Measurements from ENCODE around the gene SGSM1. TPM values are rescaled to one million over a fixed set of nuclear protein-coding genes. Genes with fewer than 3 reads are reported as not detected.

The SGSM1 gene, protein sequence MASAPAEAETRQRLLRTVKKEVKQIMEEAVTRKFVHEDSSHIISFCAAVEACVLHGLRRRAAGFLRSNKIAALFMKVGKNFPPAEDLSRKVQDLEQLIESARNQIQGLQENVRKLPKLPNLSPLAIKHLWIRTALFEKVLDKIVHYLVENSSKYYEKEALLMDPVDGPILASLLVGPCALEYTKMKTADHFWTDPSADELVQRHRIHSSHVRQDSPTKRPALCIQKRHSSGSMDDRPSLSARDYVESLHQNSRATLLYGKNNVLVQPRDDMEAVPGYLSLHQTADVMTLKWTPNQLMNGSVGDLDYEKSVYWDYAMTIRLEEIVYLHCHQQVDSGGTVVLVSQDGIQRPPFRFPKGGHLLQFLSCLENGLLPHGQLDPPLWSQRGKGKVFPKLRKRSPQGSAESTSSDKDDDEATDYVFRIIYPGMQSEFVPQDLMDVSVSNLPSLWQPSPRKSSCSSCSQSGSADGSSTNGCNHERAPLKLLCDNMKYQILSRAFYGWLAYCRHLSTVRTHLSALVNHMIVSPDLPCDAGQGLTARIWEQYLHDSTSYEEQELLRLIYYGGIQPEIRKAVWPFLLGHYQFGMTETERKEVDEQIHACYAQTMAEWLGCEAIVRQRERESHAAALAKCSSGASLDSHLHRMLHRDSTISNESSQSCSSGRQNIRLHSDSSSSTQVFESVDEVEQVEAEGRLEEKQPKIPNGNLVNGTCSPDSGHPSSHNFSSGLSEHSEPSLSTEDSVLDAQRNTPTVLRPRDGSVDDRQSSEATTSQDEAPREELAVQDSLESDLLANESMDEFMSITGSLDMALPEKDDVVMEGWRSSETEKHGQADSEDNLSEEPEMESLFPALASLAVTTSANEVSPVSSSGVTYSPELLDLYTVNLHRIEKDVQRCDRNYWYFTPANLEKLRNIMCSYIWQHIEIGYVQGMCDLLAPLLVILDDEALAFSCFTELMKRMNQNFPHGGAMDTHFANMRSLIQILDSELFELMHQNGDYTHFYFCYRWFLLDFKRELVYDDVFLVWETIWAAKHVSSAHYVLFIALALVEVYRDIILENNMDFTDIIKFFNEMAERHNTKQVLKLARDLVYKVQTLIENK
- 7.5 TPM for total RNA-seq
- long read RNA-seq, full-length matches to known transcripts: 6 of 10 reads
- long read RNA-seq, partial matches to known transcripts: 4 of 10 reads
- long read RNA-seq, other reads (novel, unspliced or antisense): 0 of 10 reads

DNA sequence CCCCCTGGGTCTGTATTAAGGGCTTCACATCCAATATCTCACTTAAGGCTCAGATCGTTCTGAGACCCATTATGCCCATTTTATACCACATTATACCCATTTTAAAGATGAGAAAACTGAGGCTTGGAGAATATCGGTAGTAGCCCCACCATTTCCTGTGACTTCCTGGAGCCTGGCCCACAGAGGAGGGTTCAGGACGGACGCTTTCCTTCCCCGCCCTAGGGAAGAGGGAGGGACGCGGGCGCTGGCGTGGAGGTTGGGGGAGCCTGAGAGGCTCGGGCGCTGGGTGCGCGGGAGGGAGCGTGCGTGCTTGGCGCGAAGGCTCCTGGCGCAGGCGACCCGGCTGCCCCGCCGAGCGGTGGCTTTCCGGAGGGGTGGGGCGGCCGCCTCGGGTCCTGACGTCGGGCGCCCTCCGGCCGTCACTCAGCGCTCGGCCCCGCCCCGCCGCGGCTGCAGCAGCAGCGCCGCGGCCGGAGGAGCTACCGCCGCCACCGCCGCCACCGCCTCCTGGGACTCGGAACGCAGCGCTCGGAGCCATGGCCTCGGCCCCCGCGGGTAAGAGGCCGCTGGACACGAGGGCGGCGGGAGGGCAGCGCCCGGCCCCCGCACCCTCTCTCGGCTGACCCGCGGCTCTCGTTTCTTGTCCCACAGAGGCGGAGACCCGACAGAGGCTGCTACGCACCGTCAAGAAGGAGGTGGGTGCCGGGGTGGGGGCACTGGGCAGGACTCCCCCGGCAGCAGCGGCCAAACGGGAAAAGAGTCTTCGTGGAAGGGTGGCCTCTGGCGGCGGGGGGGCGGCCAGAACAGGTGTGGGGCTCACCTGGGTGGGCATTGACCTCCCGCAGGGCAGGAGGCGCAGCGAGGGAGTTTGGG, at the start of gene SGSM1:
Gene SGSM1 (plus strand): TSS at position 422 of the 873 bp plus-strand sequence. CDS start 115 bp downstream, at position 537.
- ATAC-seq (peak; percentile 89), DNase-seq (ENCODE audit: missing footprints) (peak; percentile 89)
- intact Hi-C loops (cut with DNase I): no loop called here

DNA sequence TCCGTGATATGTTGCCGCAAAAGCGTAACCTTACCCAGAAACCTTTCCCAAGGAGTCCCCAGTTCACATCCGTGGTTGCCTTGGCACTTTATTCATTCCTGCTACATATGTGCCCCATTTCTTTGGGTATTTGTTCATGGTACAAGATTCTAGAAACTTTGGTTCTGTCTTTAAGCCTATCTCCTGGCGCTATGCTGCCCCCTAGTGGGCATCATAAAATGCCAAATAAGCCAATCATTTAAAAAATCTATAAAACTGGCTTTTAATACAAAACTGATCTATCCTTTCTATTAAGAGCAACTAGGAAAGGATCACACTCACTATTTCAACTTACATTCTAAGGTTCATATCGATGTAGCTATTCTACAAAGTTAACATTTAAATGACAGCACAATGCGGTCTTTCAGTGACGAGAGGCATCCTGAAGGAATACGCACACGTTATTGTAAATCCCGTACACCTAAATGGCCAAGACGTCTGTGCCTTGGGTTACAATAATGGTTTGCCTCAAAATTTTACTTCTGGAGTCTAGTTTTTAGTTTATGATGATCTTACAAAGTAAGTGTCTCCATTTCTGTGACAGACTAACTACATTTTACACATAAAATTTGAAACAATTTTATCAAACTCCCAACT, 47.7 kb upstream of the SGSM1 start:
- no peak for DNase-seq (ENCODE audit: missing footprints)
- intact Hi-C loops (cut with DNase I): no loop called here
- no peak for ATAC-seq

DNA sequence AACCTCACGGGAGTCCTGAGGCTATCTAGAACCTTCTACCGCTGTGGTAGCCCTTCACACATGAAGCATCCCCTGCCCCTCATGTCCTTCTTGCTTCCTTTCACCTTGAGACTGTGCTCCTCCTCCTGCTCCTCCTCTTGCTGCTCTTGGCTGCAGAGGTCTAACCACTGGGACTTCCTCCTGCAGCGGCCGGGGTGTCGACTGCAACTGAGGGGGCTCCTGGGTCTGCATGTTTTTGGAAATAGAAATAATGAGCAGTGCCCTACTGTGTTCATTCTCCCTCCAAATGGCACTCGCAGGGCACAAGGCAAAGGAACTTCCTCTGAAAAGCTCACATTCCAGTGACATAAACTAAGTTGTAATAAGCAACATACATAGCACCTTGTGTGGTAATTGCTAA, 46.2 kb upstream of the SGSM1 start:
- intact Hi-C loops (cut with DNase I): no loop called here
- ATAC-seq: no peak
- no peak for DNase-seq (ENCODE audit: missing footprints)

DNA sequence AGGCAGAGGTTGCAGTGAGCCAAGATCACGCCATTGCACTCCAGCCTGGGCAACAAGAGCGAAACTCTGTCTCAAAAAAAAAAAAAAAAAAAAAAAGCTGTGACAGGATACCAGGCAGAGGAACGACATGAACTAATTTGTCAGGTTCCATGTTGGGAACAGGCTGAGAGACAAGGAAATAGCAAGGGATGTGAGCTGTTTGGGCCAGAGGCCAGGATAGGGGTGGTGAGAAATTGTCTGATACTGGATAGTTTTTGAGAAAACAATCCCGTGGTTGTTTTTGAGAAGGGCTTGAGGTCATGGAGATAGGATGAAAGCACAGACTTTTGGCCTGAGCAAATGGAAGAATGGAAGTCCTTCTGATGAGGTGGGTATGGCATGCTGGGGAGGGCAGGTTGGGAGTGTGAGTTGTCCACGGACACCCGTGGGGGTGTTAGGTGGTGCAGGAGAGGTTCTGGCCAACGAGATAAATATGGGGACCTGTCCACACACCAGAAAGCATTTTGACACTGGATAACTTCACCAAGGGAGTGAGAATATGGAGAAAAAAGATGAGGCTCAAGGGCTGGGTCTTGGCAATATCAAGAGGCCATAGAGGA, 45.2 kb upstream of the SGSM1 start:
- intact Hi-C loops (cut with DNase I): no loop called here
- no peak for ATAC-seq

DNA sequence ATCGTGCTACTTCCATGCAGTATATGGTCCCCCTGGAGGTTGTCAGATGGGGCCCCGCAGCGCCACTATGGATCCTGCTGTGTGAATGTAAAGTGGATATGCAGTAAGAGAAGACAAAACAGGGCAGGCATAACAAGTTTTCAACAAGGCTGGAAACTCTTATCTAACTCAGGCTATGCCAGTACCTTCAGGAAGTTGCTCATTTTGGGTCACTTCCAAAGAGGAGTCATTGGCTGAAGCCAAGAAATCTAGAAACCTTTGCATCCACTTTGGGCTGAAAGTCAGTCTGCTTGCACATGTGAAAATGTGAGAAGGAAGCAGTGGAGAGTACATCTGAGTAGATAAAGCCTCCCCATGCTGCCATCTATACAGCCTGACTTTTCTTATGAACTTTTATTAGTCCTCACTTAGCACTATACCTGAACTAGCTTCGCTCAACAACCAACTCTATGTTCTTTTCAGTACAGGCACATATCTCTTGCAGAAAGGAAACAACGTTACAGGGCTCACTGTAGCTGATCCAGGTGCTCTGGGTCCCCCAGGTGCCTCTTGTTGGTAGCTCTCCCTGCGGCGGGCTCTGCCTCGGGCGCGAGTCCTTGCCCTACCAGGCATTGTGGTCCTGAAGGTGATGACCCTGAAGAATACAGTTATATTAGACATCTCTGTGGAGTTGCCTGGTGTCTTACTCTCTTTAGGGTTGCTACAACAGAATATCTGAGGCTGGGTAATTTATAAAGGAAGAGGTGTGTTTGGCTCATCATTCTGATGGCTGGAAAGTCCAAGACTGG, 43.9 kb upstream of the SGSM1 start:
- DNase-seq (ENCODE audit: missing footprints) (no peak), ATAC-seq (no peak)
- intact Hi-C loops (cut with DNase I): no loop called here

More for the DNA sequence above, 45.2 kb upstream of the SGSM1 start:
- DNase-seq (ENCODE audit: missing footprints): no peak

DNA sequence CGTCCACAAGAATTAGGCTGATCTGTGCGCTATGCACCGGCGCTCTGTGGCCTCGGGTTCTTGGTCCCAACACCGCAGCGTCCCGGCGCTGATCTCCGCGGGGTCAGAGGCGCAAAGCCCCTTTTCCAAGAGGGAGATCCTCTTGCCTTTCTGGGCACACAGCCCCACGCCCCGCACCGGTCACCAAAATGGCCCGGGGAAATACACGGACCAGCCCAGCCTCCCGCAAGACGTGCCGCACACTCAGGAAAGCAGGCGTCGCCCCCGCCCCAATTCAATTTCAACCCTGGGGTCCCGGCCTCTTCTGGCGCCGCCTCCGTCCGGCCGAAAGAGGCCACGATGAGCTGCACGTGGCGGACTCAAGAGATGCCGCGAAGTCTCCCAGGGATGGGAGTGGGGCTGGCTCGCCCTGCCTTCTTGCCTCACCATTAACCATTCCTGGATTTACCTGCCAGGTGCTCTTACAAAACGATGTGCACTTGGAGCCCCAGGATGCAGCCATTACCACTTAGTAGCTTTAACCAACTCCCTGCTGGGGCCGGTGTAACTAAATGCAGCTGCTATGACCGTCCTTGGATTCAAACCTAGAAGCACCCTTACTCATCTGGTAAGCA, 42.0 kb upstream of the SGSM1 start:
- DNase-seq (ENCODE audit: missing footprints) (no peak), ATAC-seq (no peak)
- intact Hi-C loops (cut with DNase I): no loop called here

DNA sequence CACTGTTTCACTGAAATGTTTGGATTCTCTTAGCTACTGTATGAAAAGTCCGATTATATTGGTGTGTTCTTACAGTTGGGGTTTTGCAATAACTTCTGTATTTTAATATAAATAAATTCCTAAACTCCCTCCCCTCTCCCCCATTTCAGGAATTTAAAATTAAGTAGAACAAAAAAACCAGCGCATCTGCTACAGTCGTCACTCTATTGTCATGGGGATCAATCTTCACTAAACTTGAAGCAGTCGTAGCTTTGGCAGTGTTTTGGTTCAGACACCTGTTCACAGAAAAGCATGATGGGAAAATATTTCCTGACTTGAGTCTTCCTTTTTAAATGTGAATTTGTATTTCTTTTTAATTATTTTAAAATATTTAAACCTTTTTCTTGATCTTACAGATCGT, 40.8 kb upstream of the SGSM1 start:
- intact Hi-C loops (cut with DNase I): loop anchor here (5.0 kb wide), 1 partner anchor 282 kb away; no protein-coding TSS in a partner anchor
- no peak for DNase-seq (ENCODE audit: missing footprints)
- ATAC-seq: no peak

DNA sequence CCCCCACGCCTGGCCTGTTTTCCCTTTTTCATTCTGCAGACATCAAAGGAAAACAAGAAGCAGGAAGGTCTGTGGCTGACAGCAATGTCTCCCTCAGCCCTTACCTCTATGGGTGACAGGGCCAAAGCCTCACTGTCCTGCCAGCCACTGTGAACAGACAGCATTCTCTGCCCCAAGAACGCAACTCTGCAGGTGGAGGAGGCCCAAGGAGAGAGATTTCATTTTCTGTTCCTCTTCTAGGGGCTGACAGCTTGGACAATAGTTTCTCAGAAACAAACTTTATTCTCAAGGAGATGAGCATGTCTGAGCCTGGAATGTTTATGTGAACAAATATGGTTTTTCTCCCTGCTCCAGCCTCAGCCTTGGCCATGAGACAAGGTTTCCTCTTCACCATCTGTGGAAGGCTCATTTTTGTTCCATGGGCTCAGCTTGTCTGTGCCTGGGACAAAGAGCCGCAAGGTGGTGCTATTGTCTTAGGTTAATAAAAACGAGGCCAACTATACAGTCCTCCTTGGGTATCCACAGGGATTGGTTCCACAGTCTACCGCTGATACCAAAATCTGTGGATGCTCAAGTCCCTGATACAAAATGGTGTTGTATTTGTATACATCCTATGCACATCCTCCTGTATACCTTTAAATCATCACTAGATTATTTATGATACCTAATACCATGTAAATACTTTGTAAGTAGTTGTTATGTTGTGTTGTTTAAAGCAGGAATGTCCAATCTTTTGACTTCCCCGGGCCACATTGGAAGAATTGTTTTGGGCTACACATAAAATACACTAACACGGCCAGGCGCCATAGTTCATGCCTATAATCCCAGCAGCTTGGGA, 37.3 kb upstream of the SGSM1 start:
- intact Hi-C loops (cut with DNase I): loop anchor here (1.0 to 5.0 kb wide), 2 partner anchors 82 to 279 kb away; no protein-coding TSS in a partner anchor
- no peak for DNase-seq (ENCODE audit: missing footprints)
- peak; percentile 57 for ATAC-seq

DNA sequence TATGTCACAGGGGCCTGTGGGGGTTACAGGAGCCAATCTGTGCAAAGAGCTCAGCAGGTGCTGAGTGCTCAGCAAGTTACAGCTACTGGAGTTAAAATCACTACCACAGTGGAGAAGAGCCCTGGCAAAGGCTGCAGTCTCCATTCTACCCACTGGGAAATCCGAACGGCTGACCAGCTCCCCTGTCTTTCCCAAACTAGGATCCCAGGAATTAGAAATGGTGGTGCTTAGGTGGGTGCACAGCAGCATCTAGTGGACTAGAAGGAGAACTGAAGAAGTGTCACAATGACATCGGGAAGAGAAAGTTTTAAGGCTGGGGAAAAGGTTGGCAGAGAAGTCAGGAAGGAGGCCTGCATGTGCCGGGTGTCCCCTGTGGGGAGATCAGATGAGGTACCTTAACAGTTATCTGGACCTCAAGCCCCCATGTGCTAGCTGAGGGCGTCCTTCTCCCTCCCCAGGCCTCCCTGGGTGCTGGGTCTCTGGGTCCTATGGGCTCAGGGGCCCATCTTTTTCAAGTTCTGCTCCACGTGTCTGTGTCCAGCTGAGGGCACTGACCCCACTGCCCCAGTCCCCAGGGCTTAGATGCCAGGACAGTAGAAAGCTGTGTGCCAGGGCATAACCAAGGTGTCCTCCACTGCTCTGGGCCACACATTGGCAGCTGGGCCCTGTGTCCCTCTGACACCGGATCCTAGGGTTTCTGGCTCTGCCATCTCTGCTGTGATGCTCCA, 33.4 kb upstream of the SGSM1 start:
- DNase-seq (ENCODE audit: missing footprints) (no peak), ATAC-seq (peak; percentile 34)
- intact Hi-C loops (cut with DNase I): no loop called here

DNA sequence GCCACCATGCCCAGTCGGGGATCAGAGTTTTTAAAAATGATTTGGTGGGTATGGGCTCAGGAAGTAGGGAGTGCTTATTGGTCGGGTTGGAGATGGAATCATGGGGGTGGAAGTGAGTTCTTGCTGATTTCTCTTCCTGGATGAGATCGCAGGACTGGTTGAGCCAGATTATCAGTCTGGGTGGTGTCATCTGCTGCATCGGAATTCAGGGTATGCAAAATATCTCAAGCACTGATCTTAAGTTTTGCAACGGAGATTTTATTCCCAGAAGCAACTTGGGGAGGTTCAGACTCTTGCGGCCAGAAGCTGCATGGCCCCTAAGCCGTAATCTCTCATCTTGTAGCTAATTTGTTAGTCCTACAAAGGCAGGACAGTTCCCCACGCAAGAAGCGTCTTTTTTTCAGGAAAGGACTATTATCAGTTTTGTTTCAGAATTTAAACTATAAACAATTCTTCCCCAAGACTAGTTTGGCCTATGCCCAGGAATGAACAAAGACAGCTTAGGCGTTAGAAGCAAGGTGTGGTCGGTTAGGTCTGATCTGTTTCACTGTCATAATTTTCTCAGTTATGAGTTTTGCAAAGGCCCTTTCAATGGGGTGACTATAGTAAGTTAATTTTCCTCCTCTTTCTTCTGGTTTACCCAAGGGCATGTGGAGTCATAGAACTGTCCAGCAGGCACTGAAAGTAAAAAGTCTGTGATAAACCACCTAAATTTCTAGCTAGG, 30.1 kb upstream of the SGSM1 start:
- ATAC-seq (no peak), DNase-seq (ENCODE audit: missing footprints) (no peak)
- intact Hi-C loops (cut with DNase I): no loop called here

DNA sequence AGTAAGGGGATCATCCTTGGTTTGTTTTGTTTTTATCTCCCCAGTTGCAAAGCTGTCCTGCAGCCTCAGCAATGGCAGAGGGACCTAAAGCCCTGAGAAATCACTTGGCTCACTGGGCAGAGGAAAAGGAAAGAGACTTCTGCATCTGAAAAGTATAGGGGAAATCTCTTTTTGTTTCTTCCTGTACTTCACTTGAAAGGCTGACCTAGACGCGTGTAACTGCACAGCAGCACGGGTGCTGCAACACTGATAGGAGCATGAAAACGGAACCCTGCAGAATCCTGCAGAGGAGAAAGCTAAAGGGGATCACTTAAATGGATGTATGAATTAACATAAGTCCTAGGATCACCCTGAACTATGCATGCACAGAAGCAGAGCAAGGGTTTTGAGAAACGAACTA, 29.5 kb upstream of the SGSM1 start:
- ATAC-seq: no peak
- no peak for DNase-seq (ENCODE audit: missing footprints)
- intact Hi-C loops (cut with DNase I): no loop called here

DNA sequence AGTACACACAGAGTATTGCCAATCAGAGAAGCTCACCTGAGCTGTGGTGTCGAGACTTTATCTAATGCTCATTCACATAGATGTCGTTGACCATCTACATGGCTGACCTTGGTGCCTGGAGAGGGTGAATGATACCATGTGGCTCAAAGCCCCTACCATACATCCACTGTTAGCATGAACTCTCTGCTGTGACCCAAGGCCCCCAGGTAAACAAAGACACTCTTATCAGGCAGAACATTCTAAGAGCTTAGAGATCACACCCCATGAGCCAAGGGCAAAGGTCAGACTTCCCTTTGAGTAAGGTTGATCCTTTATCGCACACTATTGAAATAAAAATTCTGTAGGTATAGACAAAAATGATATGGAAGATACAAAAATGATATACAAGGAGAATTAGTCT, 16.5 kb upstream of the SGSM1 start:
- intact Hi-C loops (cut with DNase I): no loop called here
- DNase-seq (ENCODE audit: missing footprints): no peak
- ATAC-seq: no peak

DNA sequence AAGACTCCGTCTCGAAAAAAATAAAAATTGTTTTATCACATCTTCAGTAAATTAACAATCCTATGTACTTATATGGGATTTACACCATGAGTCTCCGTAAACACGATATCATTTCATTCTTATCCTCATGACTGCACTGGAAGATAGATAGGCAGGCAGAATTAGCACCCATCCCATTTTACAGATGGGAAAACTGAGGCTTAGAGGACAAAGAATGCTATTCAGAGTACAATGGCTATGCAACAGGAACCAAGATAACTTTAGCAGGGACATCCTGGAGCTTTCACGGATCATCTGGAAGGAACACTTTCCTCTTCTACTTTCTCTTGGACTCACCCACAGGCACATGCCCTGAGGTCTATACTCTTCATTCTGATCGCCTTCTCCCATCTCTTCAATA, 14.6 kb upstream of the SGSM1 start:
- no peak for ATAC-seq
- intact Hi-C loops (cut with DNase I): no loop called here
- no peak for DNase-seq (ENCODE audit: missing footprints)

DNA sequence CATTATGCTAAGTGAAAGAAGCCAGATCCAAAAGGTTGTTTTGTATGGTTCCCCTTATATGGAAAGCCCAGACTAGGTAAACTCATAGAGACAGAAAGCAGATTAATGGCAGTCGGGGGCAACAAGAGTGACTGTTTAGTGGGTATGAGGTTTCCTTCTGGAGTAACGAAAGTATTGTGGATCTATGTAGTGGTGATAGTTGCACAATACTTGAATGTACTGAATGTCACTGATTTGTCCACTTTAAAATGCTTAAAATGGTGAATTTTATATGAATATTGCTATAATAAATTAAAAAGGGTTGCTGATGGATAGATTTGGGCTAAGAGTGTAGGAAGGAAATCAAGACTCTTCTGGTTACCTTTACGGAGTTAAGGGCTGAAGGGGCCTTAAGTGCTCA, 10.0 kb upstream of the SGSM1 start:
- ATAC-seq: no peak
- DNase-seq (ENCODE audit: missing footprints): no peak
- intact Hi-C loops (cut with DNase I): no loop called here
